ENCODE measurements around the gene CDCA3. TPM values are rescaled to one million over a fixed set of nuclear protein-coding genes. Genes with fewer than 3 reads are reported as not detected.

Gene CDCA3
- total and polyA plus RNA-seq, 2 of the 13 experiments (the other 11 are each of a cell fraction or from before 2014, with no cell fraction given): 32.7 to 56.5 TPM

- TF ChIP-seq ZNF280D (CRISPR knock-in tag; IDR thresholded peaks at IDR 0.05) (0 out of 2 replicates have a peak, but pooled peaks have one; percentile 20), SOX13 (IDR thresholded peaks at IDR 0.05) (no peak), SOX13 (CRISPR knock-in tag; conservative IDR thresholded peaks at IDR 0.05 in 1 of 2, IDR thresholded peaks at IDR 0.05 in 1 of 2) (peak in 1 of 2 experiments; percentile 11; a peak in 1 of 4 replicates), GTF3A (CRISPR knock-in tag; conservative IDR thresholded peaks at IDR 0.05) (no peak), ZBTB2 (CRISPR knock-in tag; IDR thresholded peaks at IDR 0.05; ENCODE audit: low read depth) (peak; percentile 47; the same call in 1 of the 2 replicates), DRAP1 (CRISPR knock-in tag; IDR thresholded peaks at IDR 0.05) (peak; percentile 21; the same call in 1 of the 2 replicates), ZNF784 (CRISPR knock-in tag; IDR thresholded peaks at IDR 0.05; ENCODE audit: borderline replicate concordance) (no peak), RFXAP (CRISPR knock-in tag; IDR thresholded peaks at IDR 0.05; ENCODE audit: borderline replicate concordance) (peak; percentile 56; the same call in 1 of the 2 replicates), CERS6 (CRISPR knock-in tag; IDR thresholded peaks at IDR 0.05) (no peak), ZNF556 (CRISPR knock-in tag; IDR thresholded peaks at IDR 0.05; ENCODE audit: borderline replicate concordance) (no peak; the same call in 1 of the 2 replicates), ZNF460 (CRISPR knock-in tag; IDR thresholded peaks at IDR 0.05; ENCODE audit: borderline replicate concordance) (no peak), ZNF335 (CRISPR knock-in tag; IDR thresholded peaks at IDR 0.05) (peak; percentile 97), SPEN (CRISPR knock-in tag; IDR thresholded peaks at IDR 0.05; ENCODE audit: low read depth) (peak; percentile 69; the same call in 1 of the 2 replicates), ZNF598 (CRISPR knock-in tag; IDR thresholded peaks at IDR 0.05; ENCODE audit: borderline replicate concordance) (0 out of 2 replicates have a peak, but pooled peaks have one; percentile 6), ZFP62 (CRISPR knock-in tag; IDR thresholded peaks at IDR 0.05) (peak; percentile 99), ZNF83 (CRISPR knock-in tag; IDR thresholded peaks at IDR 0.05; ENCODE audit: borderline replicate concordance) (no peak), ZNF431 (CRISPR knock-in tag; IDR thresholded peaks at IDR 0.05; ENCODE audit: borderline replicate concordance, low read depth) (no peak), IRF2 (CRISPR knock-in tag; IDR thresholded peaks at IDR 0.05) (peak; percentile 96), XBP1 (CRISPR knock-in tag; IDR thresholded peaks at IDR 0.05) (no peak)
Measured at GRCh38 chr12:6851921-6852650, 1.0 kb upstream of the CDCA3 start, which contains the start of gene USP5 (continued).

Measured in HepG2 (cell line).